Measurements from ENCODE around the gene PAXIP1. TPM values are rescaled to one million over a fixed set of nuclear protein-coding genes. Genes with fewer than 3 reads are reported as not detected.

Gene PAXIP1
- total and polyA plus RNA-seq, 2 experiments from 2014 or later = 12.5 to 36.9 TPM

Other genes with a start within 250 kb of the PAXIP1 start
- gene HTR5A, start 67.2 kb upstream of the PAXIP1 start, total RNA-seq (2014; rRNA removed; shearing (Covaris generic)) = not detected in 2 replicates
- gene HTR5A, start 67.2 kb upstream of the PAXIP1 start, polyA plus RNA-seq (2016; fragmentation: Nextera tagmentation; extraction: Ambion mirVana) = not detected in 2 replicates

All from GM23338 (cell line).